Hepatocyte (in vitro differentiated cells): ENCODE measurements around the gene RPP25. TPM values are rescaled to one million over a fixed set of nuclear protein-coding genes. Genes with fewer than 3 reads are reported as not detected.
A peak's percentile ranks its signal among the peaks of the same experiment; 100 is the strongest.

Source experiments
- DNase-seq: peaks from one replicate; pipeline ENCODE4 v3.0.0-alpha.2; 2016; ENCODE audit warnings: low spot score
- H2AFZ ChIP-seq: fragments of 200-600 bp; sonication (generic); 2 replicates; pipeline ENCODE4 v1.6.0; 2016; ENCODE audit warnings: antibody characterized with exemption, mild to moderate bottlenecking
- H3K27ac ChIP-seq: fragments of 200-600 bp; sonication (generic); 2 replicates; pipeline ENCODE4 v1.5.1; 2016; ENCODE audit warnings: mild to moderate bottlenecking
- H3K27me3 ChIP-seq: fragments of 200-600 bp; sonication (generic); 2 replicates; pipeline ENCODE4 v1.6.1; 2016
- H3K36me3 ChIP-seq: fragments of 200-600 bp; sonication (generic); replicated peaks from 2 replicates; pipeline ENCODE4 v1.5.1; 2016; ENCODE audit warnings: low read depth; ENCODE audit not compliant: insufficient read depth
- H3K4me1 ChIP-seq: fragments of 200-600 bp; sonication (generic); 2 replicates; pipeline ENCODE4 v1.5.1; 2016; ENCODE audit warnings: mild to moderate bottlenecking, moderate library complexity; ENCODE audit not compliant: insufficient read depth
- H3K4me2 ChIP-seq: fragments of 200-600 bp; sonication (generic); 2 replicates; pipeline ENCODE4 v1.6.0; 2016
- H3K4me3 ChIP-seq: fragments of 200-600 bp; sonication (generic); 2 replicates; pipeline ENCODE4 v1.5.1; 2016; ENCODE audit warnings: mild to moderate bottlenecking
- H3K79me2 ChIP-seq: fragments of 200-600 bp; sonication (generic); 2 replicates; pipeline ENCODE4 v1.6.0; 2017; ENCODE audit warnings: mild to moderate bottlenecking
- H3K9me2 ChIP-seq: fragments of 200-600 bp; sonication (generic); replicated peaks from 2 replicates; pipeline ENCODE4 v1.6.0; 2017; ENCODE audit warnings: mild to moderate bottlenecking; ENCODE audit not compliant: insufficient read depth
- H3K9me3 ChIP-seq: fragments of 200-600 bp; sonication (generic); 2 replicates; pipeline ENCODE4 v1.5.1; 2016; ENCODE audit warnings: low read depth, mild to moderate bottlenecking
- H4K20me1 ChIP-seq: fragments of 200-600 bp; sonication (generic); 2 replicates; pipeline ENCODE4 v1.6.0; 2016; ENCODE audit warnings: mild to moderate bottlenecking; ENCODE audit not compliant: insufficient read depth, poor library complexity, severe bottlenecking
- EZH2 ChIP-seq: fragments of 200-600 bp; sonication (generic); IDR thresholded peaks from 2 replicates; pipeline ENCODE4 v1.6.1; 2016; ENCODE audit warnings: antibody characterized with exemption, mild to moderate bottlenecking, borderline replicate concordance
- EZH2phosphoT487 ChIP-seq: fragments of 200-600 bp; sonication (generic); IDR thresholded peaks from one replicate; pipeline ENCODE4 v1.6.1; 2018; ENCODE audit warnings: antibody characterized with exemption, mild to moderate bottlenecking, low read depth, moderate library complexity; ENCODE audit not compliant: unreplicated experiment, severe bottlenecking
- WGBS: methylation state at CpG from one replicate; pipeline ENCODE4 v1.1.6; 2016; ENCODE audit warnings: low lambda C conversion rate; ENCODE audit errors: missing lambda C conversion rate; 5-methylcytosine and 5-hydroxymethylcytosine counted together
- polyA plus RNA-seq: library from polyadenylated mRNA; unstranded; fragments of >200 nt; fragmentation: Nextera tagmentation; extraction: Ambion mirVana; gene quantifications from 2 replicates; pipeline ENCODE4 v1.2.1, GENCODE V29; 2016
- total RNA-seq: library from RNA; depleted of rRNA; stranded (reverse); fragments of >200 nt; gene quantifications from 2 replicates; pipeline ENCODE4 v1.2.3, GENCODE V29; 2014
- TF ChIP-seq, protein P1 (sequence below): fragments of 200-600 bp; sonication (generic); IDR thresholded peaks from 2 replicates; pipeline ENCODE4 v1.5.1; 2016; ENCODE audit warnings: antibody characterized with exemption, mild to moderate bottlenecking; ENCODE audit not compliant: poor library complexity

Gene RPP25
- total and polyA plus RNA-seq, 2 experiments from 2014 or later, result 22.7 to 60.4 TPM

DNA sequence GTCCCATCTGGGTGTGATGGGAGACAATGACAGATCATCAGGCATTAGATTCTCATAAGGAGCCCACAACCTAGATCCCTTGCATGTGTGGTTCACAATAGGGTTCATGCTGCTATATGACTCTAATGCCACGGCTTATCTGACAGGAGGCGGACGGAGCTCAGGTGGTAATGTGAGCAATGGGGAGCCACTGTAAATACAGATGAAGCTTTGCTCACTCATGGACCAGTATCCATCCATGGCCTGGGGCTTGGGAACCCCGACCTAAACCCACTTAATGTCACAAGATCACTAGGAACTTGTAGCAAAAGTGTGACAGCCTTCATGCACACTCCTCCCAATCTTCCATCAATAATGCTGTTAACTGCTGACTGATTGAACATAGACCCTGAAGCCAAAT is 47.9 kb downstream of the RPP25 start:
- TF ChIP-seq EZH2phosphoT487 (no peak), EZH2 (no peak)
- TF ChIP-seq, protein P1, sequence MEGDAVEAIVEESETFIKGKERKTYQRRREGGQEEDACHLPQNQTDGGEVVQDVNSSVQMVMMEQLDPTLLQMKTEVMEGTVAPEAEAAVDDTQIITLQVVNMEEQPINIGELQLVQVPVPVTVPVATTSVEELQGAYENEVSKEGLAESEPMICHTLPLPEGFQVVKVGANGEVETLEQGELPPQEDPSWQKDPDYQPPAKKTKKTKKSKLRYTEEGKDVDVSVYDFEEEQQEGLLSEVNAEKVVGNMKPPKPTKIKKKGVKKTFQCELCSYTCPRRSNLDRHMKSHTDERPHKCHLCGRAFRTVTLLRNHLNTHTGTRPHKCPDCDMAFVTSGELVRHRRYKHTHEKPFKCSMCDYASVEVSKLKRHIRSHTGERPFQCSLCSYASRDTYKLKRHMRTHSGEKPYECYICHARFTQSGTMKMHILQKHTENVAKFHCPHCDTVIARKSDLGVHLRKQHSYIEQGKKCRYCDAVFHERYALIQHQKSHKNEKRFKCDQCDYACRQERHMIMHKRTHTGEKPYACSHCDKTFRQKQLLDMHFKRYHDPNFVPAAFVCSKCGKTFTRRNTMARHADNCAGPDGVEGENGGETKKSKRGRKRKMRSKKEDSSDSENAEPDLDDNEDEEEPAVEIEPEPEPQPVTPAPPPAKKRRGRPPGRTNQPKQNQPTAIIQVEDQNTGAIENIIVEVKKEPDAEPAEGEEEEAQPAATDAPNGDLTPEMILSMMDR, result no peak
- H3K9me2 ChIP-seq, result no peaks in the 10 kb centered on the region
- no peaks in the 10 kb centered on the region for H3K9me3 ChIP-seq
- H3K27ac ChIP-seq, result no peak overlapping the region
- WGBS, result 80% methylated on average over 4 of the region's 4 CpGs
- no peaks in the 10 kb centered on the region for H3K27me3 ChIP-seq
- no peak overlapping the region for H3K4me2 ChIP-seq
- H4K20me1 ChIP-seq, result no peaks in the 10 kb centered on the region
- peaks cover 8% of the 10 kb centered on the region for H3K36me3 ChIP-seq
- H3K79me2 ChIP-seq, result peaks cover 21% of the 10 kb centered on the region
- no peak overlapping the region for H2AFZ ChIP-seq
- H3K4me3 ChIP-seq, result no peak overlapping the region
- no peak for DNase-seq
- peaks cover 17% of the 10 kb centered on the region for H3K4me1 ChIP-seq

DNA sequence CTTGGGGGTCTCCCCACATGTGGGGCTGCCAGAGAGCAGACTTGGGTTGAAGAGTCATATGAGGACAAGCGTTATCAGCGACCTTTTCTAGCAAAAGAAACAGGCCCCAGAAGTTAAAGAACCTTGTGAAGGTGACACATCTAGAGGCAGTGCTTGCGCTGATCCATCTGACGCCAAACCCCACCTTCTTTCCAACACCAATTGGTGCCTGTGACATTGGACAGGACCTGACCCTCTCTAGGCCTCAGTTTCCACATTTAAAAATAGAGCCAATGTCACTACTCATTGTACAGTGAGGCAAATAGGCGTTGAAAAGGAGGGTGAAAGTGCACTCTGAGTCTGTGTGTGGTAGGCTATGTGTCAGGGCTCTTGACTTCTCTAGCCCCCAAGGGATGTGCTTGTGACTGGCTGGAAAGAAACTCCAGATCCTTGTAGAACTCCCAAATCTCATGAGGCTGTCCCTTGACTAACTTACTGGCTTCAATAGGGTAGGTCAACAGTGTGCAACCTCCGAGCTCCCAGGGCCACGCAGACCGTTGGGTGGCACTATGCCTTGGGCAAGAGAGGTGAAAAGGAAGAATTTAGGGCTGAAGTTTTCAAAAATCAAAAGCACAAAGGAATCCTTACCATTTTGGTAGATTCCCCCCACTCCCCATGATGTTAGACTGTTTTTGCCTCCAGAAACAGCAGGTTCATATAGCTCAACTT is 49.3 kb downstream of the RPP25 start:
- Histone ChIP-seq H3K4me1 (peaks cover 17% of the 10 kb centered on the region), H3K27ac (peak overlapping the region; percentile 90), H3K9me3 (no peaks in the 10 kb centered on the region), H3K36me3 (peaks cover 8% of the 10 kb centered on the region), H3K4me3 (peak overlapping the region; percentile 51), H3K79me2 (peaks cover 25% of the 10 kb centered on the region), H3K4me2 (peak overlapping the region; percentile 82), H4K20me1 (no peaks in the 10 kb centered on the region), H2AFZ (peak overlapping the region; percentile 64), H3K27me3 (no peaks in the 10 kb centered on the region), H3K9me2 (no peaks in the 10 kb centered on the region)
- TF ChIP-seq EZH2 (no peak), EZH2phosphoT487 (no peak)
- TF ChIP-seq, protein P1, result no peak
- DNase-seq, result no peak
- WGBS, result 45% methylated on average over 8 of the region's 8 CpGs

DNA sequence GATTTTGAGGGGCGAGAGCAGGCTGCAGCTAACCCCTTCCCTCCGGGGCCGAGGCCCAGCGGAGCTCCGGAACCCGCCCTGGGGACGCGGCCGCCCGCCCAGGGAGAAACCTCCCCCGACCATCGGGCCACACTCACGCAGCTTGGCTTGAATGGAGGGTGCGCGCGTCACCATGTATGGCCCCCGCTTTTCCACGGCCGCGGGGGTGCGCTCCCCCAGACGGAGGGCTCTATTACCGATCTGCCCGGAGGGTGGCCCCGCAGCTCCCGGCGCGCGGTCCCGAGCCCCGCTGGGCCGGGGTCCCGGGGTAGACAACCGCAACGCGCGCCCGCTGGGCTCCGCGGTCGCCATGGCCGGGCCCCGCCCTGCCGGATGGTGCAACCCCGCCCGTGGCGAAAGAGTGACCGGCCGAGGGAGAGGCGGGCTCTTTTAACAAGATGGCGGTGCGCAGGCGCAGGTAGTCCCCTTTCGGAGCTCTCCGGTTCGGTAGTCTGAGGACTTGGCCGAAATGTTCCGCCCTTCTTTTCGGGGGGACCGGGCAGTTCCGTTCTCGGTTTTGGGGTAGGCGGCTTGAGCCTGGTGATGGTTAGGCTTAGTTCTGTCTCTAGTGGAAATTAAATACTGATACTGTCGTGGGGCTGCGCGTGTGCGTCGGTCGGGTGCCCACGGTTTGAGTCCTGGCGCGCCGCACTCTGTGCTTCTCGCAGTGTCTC is 50.0 kb downstream of the RPP25 start, which contains the start of gene FAM219B:
FAM219B (minus strand) TSS at position 402 of the 713 bp plus-strand sequence; CDS start at position 351, 51 bp downstream.
- no peaks in the 10 kb centered on the region for H3K27me3 ChIP-seq
- peaks cover 8% of the 10 kb centered on the region for H3K36me3 ChIP-seq
- no peaks in the 10 kb centered on the region for H3K9me3 ChIP-seq
- H3K4me1 ChIP-seq, result peaks cover 17% of the 10 kb centered on the region
- H3K27ac ChIP-seq, result peak within 1 kb of the TSS; percentile 90
- H4K20me1 ChIP-seq, result no peaks in the 10 kb centered on the region
- no peaks in the 10 kb centered on the region for H3K9me2 ChIP-seq
- under 1% methylated on average over 60 of the region's 74 CpGs for WGBS
- DNase-seq, result peak; percentile 98
- H3K4me2 ChIP-seq, result peak within 1 kb of the TSS; percentile 82
- peaks cover 25% of the 10 kb centered on the region for H3K79me2 ChIP-seq
- peak within 1 kb of the TSS; percentile 51 for H3K4me3 ChIP-seq
- TF ChIP-seq, protein P1, result no peak
- TF ChIP-seq EZH2phosphoT487, result no peak
- no peak for TF ChIP-seq EZH2
- H2AFZ ChIP-seq, result peak within 1 kb of the TSS; percentile 64
